ENCODE data around the gene DGKG.

GRCh38 chr3:186200726-186201125 is 161.3 kb downstream of the DGKG start:
- TF ChIP-seq POLR2A (IDR thresholded peaks at IDR 0.05) (no peak), CTCF (IDR thresholded peaks at IDR 0.05) (no peak)
